GM21528 (cell line): ENCODE measurements around the gene ELK4.
"Not testable (repeated sequence)": the region's sequence is repeated elsewhere in the genome, so short reads cannot be mapped to it uniquely, and the experiment has no call there.

Experiments used
- ATAC-seq: cut with Tn5 transposase; IDR thresholded peaks from one replicate; pipeline ENCODE4 v1.9.1; 2021; ENCODE audit warnings: mild to moderate bottlenecking, moderate library complexity; ENCODE audit not compliant: unreplicated experiment, low FRiP score

The ELK4 gene

GRCh38 chr1:205665201-205666045 lies 33.6 kb upstream of the ELK4 start:
- no peak for ATAC-seq

GRCh38 chr1:205664399-205665017 lies 32.7 kb upstream of the ELK4 start:
- no peak for ATAC-seq

DNA sequence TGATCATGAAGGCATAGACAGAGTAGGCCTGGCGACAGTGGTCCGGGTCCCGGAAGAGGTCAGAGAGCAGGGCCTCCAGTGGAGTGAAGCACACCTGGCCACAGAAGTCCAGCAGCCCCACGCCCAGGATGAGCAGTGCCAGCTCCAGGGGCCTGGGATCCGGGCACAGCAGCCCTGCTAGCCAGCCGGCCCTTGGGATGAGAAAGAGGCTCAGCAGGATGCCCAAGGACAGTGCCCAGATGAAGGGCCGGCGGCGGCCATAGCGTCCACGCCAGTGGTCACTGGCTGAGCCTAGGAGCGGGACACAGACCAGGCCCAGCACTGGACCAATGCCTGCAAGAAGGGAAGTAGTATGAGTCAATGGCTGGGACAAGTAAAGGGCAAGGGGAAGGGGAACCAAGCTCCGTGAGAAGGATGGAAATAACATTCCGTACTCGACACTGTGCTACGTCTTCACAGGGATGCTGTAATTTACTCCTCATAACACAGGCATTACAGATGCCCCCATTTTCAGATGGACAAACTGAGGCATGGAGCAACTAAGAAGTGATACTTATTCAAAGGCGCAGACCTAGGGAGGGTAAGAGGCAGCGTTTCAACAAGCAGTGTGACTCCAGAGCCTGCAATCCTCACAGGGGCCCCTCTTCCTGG lies 31.6 kb upstream of the ELK4 start:
- no peak for ATAC-seq

GRCh38 chr1:205662791-205663190 lies 31.0 kb upstream of the ELK4 start:
- ATAC-seq: no peak

DNA sequence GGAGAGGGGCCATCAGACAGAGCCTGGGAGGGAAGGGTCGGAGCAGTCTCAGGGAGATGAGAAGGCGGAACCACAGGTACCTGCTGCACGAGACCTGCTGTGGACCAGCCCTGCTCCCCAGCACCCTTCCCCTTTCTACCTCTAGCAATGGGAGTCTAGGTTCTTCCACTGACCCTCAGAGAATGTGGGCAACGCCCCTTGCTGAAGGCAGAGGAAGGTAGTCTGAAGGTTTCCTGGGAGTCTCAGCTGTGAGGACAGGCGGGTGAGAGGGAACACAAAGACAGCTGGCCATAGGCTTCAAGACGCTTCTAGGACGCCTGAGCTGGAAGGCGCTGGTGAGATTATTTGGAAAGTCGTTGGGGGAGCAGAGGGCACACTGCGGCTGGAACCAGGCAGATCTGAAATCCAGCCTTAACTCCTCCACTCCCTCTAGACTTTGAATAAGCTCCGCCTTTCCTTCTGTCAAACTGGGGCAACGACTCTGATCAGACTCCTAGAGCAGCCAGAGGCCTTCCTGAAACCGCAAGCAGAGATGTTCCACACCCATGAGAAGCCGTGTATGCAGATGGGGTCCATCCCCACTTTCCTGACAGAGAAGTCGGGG lies 30.4 kb upstream of the ELK4 start:
- ATAC-seq: no peak

GRCh38 chr1:205661429-205662134 lies 29.8 kb upstream of the ELK4 start:
- no peak for ATAC-seq

DNA sequence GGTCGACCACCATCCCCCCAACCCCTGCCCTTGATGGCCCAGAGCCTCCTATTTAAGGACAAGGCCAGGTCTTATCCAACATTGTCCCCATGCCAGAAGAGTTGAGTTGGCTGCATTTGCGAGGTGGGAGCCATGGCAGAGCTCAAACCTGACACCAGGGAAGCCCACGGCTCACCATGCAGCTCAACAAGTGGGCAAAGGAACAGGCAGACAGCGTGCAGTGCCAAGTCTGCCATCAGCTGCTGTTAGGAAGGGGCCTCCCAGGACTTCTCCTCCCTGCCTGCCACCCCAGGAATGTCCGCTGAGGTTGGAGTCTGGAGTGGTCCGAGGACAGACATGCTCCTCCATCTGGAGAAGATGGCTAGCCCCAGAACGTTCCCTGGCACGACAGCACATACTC lies 28.6 kb upstream of the ELK4 start:
- ATAC-seq: no peak

DNA sequence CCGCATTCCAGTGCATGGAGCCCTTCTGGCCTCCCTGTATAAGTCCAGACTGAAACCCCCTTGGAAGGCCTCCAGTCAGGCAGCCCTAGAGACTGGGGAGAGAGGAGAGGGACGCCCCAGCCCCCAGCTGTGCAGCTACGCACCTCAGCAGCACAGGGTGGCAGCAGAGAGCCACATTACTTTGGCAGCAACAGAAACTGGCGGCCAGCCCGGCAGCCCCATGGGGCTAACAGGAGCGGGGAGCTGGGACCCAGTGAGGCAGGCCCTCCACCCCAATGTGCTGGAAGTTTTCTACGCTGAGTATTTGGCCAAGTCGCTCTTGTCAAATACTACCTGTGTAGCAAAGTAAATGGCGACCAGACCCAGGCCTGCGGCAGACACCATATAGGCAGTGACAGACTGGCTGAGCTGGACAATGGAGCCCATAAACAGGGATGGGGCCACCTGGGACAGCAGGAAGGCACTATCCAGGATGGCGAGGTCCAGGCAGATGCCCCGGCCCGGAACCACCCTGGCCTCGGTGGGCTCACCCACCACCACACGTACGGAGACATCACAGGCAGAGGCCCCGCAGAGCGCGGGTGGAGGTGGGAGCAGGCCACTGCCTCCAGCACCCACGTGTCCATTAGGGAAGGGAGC lies 27.3 kb upstream of the ELK4 start:
- ATAC-seq: peak; percentile 73

- ATAC-seq: no peak
Measured at GRCh38 chr1:205656236-205656635, 24.4 kb upstream of the ELK4 start.

DNA sequence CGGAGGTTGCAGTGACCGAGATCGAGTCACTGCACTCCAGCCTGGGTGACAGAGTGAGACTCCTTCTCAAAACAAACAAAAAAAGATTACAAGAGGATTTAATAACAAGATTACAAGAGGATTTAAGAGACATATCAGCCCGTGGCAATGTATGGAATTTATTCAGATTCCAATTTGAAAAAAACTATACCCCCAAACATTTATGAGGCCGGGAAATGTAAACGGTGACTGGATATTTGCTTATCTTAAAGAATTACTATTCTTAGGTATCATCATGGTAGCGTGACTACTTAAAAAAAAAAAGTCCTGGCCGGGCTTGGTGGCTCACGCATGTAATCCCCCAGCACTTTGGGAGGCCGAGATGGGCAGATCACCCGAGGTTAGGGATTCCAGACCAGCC lies 21.2 kb upstream of the ELK4 start:
- ATAC-seq: no peak

- ATAC-seq: no peak
Measured at GRCh38 chr1:205650241-205650640, 18.4 kb upstream of the ELK4 start.

DNA sequence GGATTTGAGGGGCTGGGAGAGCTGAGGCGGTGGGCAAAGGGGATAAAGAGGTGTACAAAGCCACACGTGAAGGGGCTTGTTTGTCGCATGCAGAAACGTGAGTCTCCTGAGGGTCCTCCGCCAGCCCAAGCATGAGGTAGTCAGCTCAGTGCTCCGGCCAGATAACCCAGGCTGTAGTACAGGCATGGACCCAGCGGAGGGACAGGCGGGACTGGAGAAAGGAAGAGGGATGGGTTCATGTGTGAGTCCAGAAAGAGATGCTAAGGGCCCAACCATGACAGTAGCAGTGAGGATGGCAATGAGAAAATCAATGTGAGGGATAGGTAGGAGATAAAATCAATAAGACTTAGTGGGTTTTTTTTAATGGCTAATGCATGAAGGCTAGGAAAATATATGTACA lies 13.7 kb upstream of the ELK4 start:
- no peak for ATAC-seq

GRCh38 chr1:205642679-205643307 lies 11.0 kb upstream of the ELK4 start:
- no peak for ATAC-seq

DNA sequence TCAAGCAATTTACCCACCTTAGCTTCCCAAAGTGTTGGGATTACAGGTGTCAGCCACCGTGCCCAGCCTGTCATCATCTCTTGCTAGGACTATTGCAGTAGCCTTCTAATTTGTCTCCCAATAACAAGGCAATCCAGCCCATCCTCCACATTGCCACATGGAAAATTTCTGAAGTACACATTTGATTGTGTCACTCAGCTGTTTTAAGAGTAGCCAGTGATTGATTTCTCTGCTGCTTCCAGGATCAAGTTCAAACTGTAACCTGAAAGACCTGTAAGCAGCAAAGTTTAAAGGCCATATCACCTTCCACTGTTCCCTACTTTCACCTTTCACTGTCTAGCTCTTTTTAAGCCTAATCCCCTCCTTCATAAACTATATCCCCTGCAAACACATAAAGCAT lies 7.8 kb upstream of the ELK4 start:
- no peak for ATAC-seq

- ATAC-seq: no peak
Measured at GRCh38 chr1:205637854-205638468, 6.2 kb upstream of the ELK4 start.

DNA sequence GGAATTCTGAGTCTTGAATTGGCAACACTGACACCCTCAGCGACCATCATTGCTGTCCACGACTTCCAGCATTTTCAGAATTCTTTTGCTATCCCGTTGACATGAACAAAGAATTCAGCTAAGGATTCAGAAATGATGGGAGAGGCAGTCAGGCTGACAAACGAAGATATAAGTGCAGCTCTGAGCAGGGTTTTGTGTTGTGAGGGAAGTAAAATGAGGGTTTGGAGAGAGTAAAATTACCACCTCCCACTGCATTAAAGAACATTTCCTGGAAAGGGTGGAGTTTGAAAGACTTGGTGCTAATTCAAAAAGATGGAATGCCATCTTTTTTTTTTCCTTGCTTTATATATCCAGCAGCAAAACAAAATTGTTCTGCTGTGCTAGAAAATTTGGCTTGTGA lies 4.9 kb upstream of the ELK4 start:
- no peak for ATAC-seq

DNA sequence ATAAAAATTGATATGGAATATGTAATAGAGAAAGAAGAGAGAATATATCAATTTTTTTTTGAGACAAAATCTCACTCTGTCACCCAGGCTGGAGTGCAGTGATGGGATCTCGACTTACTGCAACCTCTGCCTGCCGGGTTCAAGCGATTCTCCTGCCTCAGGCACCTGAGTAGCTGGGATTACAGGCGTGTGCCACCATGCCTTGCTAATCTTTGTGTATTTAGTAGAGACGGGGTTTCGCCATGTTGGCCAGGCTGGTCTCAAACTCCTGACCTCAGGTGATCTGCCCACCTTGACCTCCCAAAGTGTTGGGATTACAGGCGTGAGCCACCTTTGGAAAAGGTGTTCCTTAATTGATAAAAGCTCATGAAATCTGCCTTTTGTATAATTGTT lies 4.3 kb upstream of the ELK4 start:
- not testable (repeated sequence) for ATAC-seq

GRCh38 chr1:205633421-205633976 lies 1.7 kb upstream of the ELK4 start:
- no peak for ATAC-seq

GRCh38 chr1:205632669-205633169 lies 908 bp upstream of the ELK4 start:
- ATAC-seq: no peak
